ENCODE results near the gene EFCAB6.

EFCAB6 gene

DNA sequence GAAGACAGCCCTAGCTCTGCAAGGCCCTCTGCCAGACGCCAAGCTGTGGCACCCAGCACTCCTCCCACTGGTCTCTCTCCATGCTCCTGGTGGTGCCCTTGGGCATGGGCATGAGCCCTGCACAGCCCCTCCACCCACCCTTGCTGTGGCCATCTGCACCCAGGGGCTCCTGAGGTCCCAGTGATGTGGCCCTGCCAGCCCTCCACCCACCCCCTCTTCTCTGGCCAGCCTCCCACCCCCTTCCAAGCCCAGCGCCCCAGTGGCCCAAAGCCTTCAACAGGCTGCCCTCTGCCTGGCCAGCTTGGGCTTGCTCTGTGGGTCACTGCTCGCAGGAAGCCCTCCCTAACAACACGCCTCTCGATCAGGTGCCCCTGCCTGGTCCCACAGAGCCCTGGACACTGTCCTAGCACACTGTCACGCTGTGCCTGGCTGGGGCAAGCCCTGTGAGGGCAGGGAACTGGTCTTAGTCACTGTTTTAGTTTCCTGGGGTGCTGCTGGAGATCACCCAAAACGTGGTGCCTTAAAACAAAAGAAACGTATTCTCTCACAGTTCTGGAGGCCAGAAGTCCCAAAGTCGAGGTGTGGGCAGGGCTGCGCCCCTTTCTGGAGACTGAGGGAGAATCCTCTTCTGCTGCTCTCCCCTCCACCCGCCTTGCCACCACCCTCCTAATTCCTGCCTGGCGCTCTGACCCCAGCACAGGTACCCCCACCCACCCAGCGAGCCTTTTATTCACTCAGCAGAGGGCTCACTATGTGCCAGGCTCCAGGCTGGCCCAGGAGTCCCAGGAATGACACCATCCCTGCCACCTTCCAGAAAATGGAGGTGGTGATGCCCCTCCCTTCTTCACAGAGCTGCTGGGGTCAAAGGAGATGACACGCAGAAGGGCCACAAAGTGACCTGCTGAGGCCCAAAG is 35.5 kb upstream of the EFCAB6 start:
- TF ChIP-seq, protein P1, sequence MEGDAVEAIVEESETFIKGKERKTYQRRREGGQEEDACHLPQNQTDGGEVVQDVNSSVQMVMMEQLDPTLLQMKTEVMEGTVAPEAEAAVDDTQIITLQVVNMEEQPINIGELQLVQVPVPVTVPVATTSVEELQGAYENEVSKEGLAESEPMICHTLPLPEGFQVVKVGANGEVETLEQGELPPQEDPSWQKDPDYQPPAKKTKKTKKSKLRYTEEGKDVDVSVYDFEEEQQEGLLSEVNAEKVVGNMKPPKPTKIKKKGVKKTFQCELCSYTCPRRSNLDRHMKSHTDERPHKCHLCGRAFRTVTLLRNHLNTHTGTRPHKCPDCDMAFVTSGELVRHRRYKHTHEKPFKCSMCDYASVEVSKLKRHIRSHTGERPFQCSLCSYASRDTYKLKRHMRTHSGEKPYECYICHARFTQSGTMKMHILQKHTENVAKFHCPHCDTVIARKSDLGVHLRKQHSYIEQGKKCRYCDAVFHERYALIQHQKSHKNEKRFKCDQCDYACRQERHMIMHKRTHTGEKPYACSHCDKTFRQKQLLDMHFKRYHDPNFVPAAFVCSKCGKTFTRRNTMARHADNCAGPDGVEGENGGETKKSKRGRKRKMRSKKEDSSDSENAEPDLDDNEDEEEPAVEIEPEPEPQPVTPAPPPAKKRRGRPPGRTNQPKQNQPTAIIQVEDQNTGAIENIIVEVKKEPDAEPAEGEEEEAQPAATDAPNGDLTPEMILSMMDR (IDR thresholded peaks at IDR 0.05; ENCODE audit: borderline replicate concordance, control extremely low read depth, extremely low read depth, insufficient read depth, missing control alignments): no peak
- in situ Hi-C loops (cut with MboI; ENCODE audit: low sequenced_read_pairs, unreplicated experiment): no loop called here

DNA sequence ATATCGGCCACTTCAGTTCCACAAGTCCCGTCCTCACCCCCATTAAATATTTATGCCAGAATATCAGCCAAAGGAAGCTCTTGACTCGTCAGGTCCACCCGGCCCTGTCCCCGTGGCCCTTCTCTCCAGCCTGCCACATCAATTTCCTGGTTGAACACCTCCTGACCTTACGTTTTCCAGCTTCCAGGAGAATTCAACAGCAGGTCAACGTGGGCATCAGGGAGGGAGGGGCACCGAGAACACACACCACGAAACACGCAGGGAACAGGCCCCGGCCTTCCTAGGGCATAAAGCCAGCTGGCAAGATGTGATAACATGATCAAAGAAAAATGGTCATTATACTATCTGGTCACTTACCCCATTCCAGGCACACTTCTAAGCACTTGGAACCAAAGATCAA is 34.9 kb upstream of the EFCAB6 start:
- in situ Hi-C loops (cut with MboI; ENCODE audit: low sequenced_read_pairs, unreplicated experiment): no loop called here
- DNase-seq (ENCODE audit: low spot score): no peak
- TF ChIP-seq, protein P1 (IDR thresholded peaks at IDR 0.05; ENCODE audit: borderline replicate concordance, control extremely low read depth, extremely low read depth, insufficient read depth, missing control alignments): no peak

More for the DNA sequence above, 35.5 kb upstream of the EFCAB6 start:
- DNase-seq (ENCODE audit: low spot score): no peak

DNA sequence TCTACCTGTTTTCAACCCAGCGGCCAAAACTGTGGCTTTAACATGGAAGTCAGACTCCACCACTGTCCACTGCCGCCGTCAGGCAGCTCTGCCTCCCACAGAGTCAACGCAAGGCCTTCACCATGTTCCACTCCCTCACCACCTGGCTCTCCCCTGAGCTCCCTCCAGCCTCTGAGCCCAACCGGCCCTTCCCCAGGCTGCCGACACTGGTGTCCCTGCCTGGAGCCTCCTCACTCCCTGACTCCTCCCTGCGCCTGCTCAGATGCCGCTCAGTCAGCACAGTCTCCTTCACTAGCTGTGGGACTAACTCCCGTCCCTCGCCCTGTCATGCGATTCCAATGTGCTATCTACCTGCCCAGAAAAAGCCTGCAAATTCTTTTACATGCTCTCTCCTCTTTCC is 33.9 kb upstream of the EFCAB6 start:
- in situ Hi-C loops (cut with MboI; ENCODE audit: low sequenced_read_pairs, unreplicated experiment): no loop called here
- DNase-seq (ENCODE audit: low spot score): no peak
- TF ChIP-seq, protein P1 (IDR thresholded peaks at IDR 0.05; ENCODE audit: borderline replicate concordance, control extremely low read depth, extremely low read depth, insufficient read depth, missing control alignments): no peak

DNA sequence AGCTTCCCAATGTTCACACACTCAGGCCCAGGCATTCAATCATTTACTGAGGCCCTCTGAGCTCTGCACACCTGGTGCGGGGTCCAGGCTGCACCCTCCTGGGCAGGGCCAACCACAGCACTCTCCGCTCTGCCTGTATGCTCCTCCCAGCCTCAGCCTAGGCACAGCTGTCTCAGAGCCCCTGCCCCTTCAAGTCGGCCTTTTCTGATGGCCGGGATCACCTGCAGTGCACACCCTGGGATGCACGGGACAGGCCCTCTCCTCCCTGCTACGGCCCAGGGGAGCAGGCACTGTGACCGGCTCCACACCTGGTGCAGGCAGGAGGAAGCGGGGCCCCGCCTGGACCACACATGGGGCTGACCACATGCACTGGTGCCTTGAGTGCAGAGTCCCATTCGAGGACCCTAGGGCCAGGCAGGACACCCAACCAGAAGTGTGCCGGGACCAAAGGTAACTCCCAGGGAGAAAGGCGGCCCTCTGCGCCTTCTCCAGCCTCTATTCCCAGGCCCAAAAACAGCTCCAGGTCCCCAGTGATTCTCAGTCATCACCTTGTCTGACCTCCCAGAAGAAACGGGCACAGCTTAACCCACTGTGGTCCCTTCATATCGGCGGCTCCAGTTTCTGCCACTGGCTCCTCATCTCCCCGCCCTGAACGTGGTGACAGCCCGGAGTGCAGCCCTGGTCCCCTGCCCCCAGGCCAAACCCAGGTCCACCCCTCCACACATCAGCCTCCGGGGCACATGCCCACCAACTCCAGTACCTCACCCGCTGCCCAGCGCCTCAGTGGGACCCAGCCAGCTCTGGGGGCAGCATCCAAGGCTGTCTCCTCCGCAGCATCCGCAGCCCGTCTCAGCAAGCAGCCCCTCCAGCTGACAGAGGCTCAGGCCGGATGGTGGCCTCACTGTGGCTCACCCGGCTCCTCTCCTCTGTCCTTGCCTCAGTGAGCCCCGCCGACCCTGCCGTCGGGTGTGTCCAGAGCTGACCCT is 32.7 kb upstream of the EFCAB6 start:
- in situ Hi-C loops (cut with MboI; ENCODE audit: low sequenced_read_pairs, unreplicated experiment): no loop called here
- TF ChIP-seq, protein P1 (IDR thresholded peaks at IDR 0.05; ENCODE audit: borderline replicate concordance, control extremely low read depth, extremely low read depth, insufficient read depth, missing control alignments): no peak

DNA sequence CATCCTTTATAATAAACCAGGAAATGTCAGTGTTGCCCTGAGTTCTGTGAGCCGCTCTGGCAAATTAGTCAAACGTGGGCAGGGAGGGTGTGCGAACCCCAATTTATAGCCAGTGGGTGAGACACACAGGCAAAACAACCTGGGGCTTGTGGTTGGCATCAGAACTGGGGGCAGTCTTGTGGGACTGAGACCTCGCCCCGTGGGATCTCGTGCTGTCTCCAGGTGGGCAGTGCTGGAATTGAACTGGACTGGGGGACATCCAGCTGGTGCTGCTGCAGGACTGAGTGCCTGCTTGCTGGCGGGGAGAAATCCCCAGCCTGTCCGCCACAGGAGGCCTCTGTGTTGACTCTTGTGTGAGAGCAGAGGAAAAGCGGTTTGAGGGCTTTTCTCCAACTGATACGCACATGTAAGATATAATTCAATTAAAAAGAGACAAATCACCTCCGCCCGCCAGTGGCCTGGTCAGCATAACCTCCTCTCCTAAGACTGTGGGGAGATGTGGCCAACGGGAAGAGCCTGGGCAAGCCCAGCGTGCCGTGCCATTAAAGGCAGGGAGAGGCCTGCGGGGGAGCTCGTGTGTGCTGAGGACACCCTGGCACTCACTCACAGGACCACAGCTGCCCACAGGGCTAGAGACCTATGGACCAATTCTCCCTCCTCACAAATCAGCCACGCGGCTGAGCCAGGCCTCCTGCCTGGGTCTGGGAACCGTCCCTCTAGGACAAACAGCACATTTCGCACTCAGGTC is 31.9 kb upstream of the EFCAB6 start:
- no peak for DNase-seq (ENCODE audit: low spot score)
- TF ChIP-seq, protein P1 (IDR thresholded peaks at IDR 0.05; ENCODE audit: borderline replicate concordance, control extremely low read depth, extremely low read depth, insufficient read depth, missing control alignments): no peak
- in situ Hi-C loops (cut with MboI; ENCODE audit: low sequenced_read_pairs, unreplicated experiment): no loop called here

More for the DNA sequence above, 32.7 kb upstream of the EFCAB6 start:
- no peak for DNase-seq (ENCODE audit: low spot score)

DNA sequence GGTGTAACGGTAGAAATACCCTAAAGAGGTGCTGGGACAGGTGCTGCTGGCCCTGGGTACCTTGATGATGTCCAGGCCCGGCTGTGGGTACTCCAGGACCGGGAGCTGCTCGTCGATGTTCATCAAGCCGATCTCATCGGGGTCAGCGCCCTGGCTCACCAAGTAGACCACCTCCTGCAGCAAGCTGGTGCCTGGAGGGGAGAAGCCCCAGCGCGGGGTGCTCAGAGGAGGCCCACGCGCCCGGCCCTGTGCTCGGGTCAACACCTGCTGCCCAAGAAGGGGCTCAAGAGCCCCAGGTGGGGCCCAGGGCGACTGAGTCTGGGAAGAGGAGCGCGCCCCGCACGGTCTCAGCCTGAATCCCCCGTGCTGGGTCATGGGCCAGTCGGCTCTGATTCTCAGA is 29.6 kb upstream of the EFCAB6 start:
- in situ Hi-C loops (cut with MboI; ENCODE audit: low sequenced_read_pairs, unreplicated experiment): no loop called here
- TF ChIP-seq, protein P1 (IDR thresholded peaks at IDR 0.05; ENCODE audit: borderline replicate concordance, control extremely low read depth, extremely low read depth, insufficient read depth, missing control alignments): no peak
- DNase-seq (ENCODE audit: low spot score): no peak
